ENCODE measurements around the gene EHBP1L1. TPM values are rescaled to one million over a fixed set of nuclear protein-coding genes. Genes with fewer than 3 reads are reported as not detected.

Gene EHBP1L1
- total and polyA plus RNA-seq, 2 of the 13 experiments (the other 11 are each of a cell fraction or from before 2014, with no cell fraction given): 8.3 to 10.6 TPM

DNA sequence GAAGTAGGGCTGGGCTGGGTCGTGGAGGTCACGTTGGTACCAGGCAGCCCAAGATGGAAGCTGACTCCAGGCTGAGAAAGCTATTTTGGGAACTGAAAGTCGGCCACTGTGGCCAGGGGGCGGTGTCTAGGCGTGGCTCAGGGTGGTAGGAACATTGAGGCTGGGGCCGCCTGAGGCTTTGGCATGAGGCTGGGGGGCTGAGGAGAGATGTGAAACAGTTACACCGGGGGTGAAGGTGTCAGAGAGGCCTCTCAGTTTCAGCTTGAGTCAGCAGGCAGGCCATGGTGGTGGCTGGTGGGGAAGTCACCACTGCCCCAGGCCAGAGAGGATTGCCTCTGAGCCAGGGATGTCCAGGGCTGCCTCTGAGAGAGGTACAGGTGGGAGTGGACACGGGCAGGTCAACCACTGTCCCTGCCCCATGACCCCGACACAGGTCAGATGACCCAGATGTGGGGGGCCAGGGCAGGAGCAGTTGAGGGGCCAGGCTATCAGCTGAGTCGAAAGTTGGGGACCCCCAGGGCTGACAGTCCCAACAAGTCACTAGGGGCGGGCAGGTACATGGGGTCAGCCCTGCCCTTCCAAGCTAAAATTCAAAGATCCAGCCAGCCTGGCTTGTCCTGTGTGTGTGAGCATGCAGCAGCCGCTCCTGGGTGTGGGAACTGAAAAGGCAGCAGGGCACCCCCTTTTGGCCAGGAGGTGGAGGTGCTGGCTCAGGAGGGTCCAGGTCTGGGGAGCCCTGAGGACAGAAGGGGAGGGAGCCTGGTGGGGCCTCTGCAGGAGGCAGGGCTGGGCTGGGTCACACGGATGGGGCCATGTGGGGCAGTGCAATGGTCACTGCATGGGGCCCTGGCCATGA is 12.6 kb downstream of the EHBP1L1 start (continued):
- TF ChIP-seq, protein P1, sequence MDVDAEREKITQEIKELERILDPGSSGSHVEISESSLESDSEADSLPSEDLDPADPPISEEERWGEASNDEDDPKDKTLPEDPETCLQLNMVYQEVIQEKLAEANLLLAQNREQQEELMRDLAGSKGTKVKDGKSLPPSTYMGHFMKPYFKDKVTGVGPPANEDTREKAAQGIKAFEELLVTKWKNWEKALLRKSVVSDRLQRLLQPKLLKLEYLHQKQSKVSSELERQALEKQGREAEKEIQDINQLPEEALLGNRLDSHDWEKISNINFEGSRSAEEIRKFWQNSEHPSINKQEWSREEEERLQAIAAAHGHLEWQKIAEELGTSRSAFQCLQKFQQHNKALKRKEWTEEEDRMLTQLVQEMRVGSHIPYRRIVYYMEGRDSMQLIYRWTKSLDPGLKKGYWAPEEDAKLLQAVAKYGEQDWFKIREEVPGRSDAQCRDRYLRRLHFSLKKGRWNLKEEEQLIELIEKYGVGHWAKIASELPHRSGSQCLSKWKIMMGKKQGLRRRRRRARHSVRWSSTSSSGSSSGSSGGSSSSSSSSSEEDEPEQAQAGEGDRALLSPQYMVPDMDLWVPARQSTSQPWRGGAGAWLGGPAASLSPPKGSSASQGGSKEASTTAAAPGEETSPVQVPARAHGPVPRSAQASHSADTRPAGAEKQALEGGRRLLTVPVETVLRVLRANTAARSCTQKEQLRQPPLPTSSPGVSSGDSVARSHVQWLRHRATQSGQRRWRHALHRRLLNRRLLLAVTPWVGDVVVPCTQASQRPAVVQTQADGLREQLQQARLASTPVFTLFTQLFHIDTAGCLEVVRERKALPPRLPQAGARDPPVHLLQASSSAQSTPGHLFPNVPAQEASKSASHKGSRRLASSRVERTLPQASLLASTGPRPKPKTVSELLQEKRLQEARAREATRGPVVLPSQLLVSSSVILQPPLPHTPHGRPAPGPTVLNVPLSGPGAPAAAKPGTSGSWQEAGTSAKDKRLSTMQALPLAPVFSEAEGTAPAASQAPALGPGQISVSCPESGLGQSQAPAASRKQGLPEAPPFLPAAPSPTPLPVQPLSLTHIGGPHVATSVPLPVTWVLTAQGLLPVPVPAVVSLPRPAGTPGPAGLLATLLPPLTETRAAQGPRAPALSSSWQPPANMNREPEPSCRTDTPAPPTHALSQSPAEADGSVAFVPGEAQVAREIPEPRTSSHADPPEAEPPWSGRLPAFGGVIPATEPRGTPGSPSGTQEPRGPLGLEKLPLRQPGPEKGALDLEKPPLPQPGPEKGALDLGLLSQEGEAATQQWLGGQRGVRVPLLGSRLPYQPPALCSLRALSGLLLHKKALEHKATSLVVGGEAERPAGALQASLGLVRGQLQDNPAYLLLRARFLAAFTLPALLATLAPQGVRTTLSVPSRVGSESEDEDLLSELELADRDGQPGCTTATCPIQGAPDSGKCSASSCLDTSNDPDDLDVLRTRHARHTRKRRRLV (CRISPR knock-in tag; IDR thresholded peaks at IDR 0.05): no peak
- TF ChIP-seq MAZ (IDR thresholded peaks at IDR 0.05; ENCODE audit: borderline replicate concordance, low read depth, low read length) (no peak), MAZ (CRISPR knock-in tag; IDR thresholded peaks at IDR 0.05; ENCODE audit: low read depth) (0 out of 2 replicates have a peak, but pooled peaks have one; percentile 15), MEIS2 (CRISPR knock-in tag; IDR thresholded peaks at IDR 0.05) (no peak), MBD4 (IDR thresholded peaks at IDR 0.05; ENCODE audit: borderline replicate concordance, low read length) (no peak), ZNF605 (CRISPR knock-in tag; IDR thresholded peaks at IDR 0.05) (0 out of 2 replicates have a peak, but pooled peaks have one; percentile 61), NR2C2 (CRISPR knock-in tag; IDR thresholded peaks at IDR 0.05; ENCODE audit: borderline replicate concordance) (peak; percentile 16; the same call in 1 of the 2 replicates), ZNF496 (CRISPR knock-in tag; IDR thresholded peaks at IDR 0.05; ENCODE audit: insufficient replicate concordance) (no peak), ZNF883 (CRISPR knock-in tag; IDR thresholded peaks at IDR 0.05; ENCODE audit: not compliant biosample characterization) (peak; percentile 17), ZNF382 (CRISPR knock-in tag; IDR thresholded peaks at IDR 0.05; ENCODE audit: borderline replicate concordance) (no peak), ZMYM3 (CRISPR knock-in tag; IDR thresholded peaks at IDR 0.05) (0 out of 2 replicates have a peak, but pooled peaks have one; percentile 18), IRX3 (CRISPR knock-in tag; IDR thresholded peaks at IDR 0.05; ENCODE audit: borderline replicate concordance, low read depth) (no peak), IKZF4 (CRISPR knock-in tag; IDR thresholded peaks at IDR 0.05; ENCODE audit: borderline replicate concordance, low read depth, not compliant biosample characterization) (no peak), ZMYM2 (CRISPR knock-in tag; IDR thresholded peaks at IDR 0.05) (0 out of 2 replicates have a peak, but pooled peaks have one; percentile 16), RXRB (CRISPR knock-in tag; IDR thresholded peaks at IDR 0.05; ENCODE audit: borderline replicate concordance) (peak; percentile 19; the same call in 1 of the 2 replicates), STAG1 (CRISPR knock-in tag; IDR thresholded peaks at IDR 0.05) (peak; percentile 78)
- TF ChIP-seq, protein P2, sequence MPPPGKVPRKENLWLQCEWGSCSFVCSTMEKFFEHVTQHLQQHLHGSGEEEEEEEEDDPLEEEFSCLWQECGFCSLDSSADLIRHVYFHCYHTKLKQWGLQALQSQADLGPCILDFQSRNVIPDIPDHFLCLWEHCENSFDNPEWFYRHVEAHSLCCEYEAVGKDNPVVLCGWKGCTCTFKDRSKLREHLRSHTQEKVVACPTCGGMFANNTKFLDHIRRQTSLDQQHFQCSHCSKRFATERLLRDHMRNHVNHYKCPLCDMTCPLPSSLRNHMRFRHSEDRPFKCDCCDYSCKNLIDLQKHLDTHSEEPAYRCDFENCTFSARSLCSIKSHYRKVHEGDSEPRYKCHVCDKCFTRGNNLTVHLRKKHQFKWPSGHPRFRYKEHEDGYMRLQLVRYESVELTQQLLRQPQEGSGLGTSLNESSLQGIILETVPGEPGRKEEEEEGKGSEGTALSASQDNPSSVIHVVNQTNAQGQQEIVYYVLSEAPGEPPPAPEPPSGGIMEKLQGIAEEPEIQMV (CRISPR knock-in tag; IDR thresholded peaks at IDR 0.05; ENCODE audit: low read depth): peak; percentile 24; the same call in 1 of the 2 replicates
- TF ChIP-seq, protein P3, sequence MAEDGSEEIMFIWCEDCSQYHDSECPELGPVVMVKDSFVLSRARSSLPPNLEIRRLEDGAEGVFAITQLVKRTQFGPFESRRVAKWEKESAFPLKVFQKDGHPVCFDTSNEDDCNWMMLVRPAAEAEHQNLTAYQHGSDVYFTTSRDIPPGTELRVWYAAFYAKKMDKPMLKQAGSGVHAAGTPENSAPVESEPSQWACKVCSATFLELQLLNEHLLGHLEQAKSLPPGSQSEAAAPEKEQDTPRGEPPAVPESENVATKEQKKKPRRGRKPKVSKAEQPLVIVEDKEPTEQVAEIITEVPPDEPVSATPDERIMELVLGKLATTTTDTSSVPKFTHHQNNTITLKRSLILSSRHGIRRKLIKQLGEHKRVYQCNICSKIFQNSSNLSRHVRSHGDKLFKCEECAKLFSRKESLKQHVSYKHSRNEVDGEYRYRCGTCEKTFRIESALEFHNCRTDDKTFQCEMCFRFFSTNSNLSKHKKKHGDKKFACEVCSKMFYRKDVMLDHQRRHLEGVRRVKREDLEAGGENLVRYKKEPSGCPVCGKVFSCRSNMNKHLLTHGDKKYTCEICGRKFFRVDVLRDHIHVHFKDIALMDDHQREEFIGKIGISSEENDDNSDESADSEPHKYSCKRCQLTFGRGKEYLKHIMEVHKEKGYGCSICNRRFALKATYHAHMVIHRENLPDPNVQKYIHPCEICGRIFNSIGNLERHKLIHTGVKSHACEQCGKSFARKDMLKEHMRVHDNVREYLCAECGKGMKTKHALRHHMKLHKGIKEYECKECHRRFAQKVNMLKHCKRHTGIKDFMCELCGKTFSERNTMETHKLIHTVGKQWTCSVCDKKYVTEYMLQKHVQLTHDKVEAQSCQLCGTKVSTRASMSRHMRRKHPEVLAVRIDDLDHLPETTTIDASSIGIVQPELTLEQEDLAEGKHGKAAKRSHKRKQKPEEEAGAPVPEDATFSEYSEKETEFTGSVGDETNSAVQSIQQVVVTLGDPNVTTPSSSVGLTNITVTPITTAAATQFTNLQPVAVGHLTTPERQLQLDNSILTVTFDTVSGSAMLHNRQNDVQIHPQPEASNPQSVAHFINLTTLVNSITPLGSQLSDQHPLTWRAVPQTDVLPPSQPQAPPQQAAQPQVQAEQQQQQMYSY (CRISPR knock-in tag; IDR thresholded peaks at IDR 0.05): no peak

Measured in HepG2 (cell line).